Neural cell (in vitro differentiated cells): Measurements from ENCODE around the gene DOHH. TPM values are rescaled to one million over a fixed set of nuclear protein-coding genes. Genes with fewer than 3 reads are reported as not detected.

Experiments
- H2AFZ ChIP-seq: fragments of 200-600, 300-800 bp; sonication (generic), shearing (Covaris generic); 2 replicates; pipeline ENCODE4 v1.6.0; 2014; ENCODE audit warnings: low read depth, mild to moderate bottlenecking, antibody characterized with exemption, low read length, moderate library complexity
- H3F3A ChIP-seq: fragments of 200-600 bp; shearing (Covaris generic); 2 replicates; pipeline ENCODE4 v1.6.1; 2016; ENCODE audit warnings: mild to moderate bottlenecking, moderate library complexity, mixed read lengths, antibody characterized with exemption, low read length; ENCODE audit not compliant: insufficient read depth, poor library complexity, severe bottlenecking
- H3K27ac ChIP-seq: fragments of 200-600, 300-800 bp; sonication (generic), shearing (Covaris generic); 2 replicates; pipeline ENCODE4 v1.5.1; 2014; ENCODE audit warnings: mild to moderate bottlenecking, low read length, moderate library complexity
- H3K27me3 ChIP-seq: fragments of 300-800, 200-600 bp; sonication (generic), shearing (Covaris generic); 2 replicates; pipeline ENCODE4 v1.6.0; 2014; ENCODE audit warnings: mild to moderate bottlenecking, low read depth, low read length, moderate library complexity; ENCODE audit not compliant: insufficient read depth
- H3K36me3 ChIP-seq: fragments of 300-800, 200-600 bp; sonication (generic), shearing (Covaris generic); 2 replicates; pipeline ENCODE4 v1.5.1; 2014; ENCODE audit warnings: mild to moderate bottlenecking, antibody characterized with exemption, low read length, moderate library complexity; ENCODE audit not compliant: insufficient read depth
- H3K4me2 ChIP-seq: fragments of 300-800, 200-600 bp; sonication (generic), shearing (Covaris generic); 2 replicates; pipeline ENCODE4 v1.6.0; 2014; ENCODE audit warnings: mild to moderate bottlenecking, low read length
- H3K4me3 ChIP-seq: fragments of 300-800, 200-600 bp; sonication (generic), shearing (Covaris generic); 2 replicates; pipeline ENCODE4 v1.5.1; 2014; ENCODE audit warnings: mild to moderate bottlenecking, low read length, moderate library complexity
- H3K79me2 ChIP-seq: fragments of 200-600 bp; shearing (Covaris generic); replicated peaks from 2 replicates; pipeline ENCODE4 v1.6.0; 2014; ENCODE audit warnings: mild to moderate bottlenecking, low read length, moderate library complexity; ENCODE audit not compliant: insufficient read depth
- H3K9ac ChIP-seq: fragments of 300-800, 200-600 bp; sonication (generic), shearing (Covaris generic); 2 replicates; pipeline ENCODE4 v1.6.1; 2016; ENCODE audit warnings: mild to moderate bottlenecking, low read length, mixed read lengths
- H3K9me2 ChIP-seq: fragments of 200-600 bp; shearing (Covaris generic); 2 replicates; pipeline ENCODE4 v1.6.1; 2016; ENCODE audit warnings: mild to moderate bottlenecking, low read length, mixed read lengths; ENCODE audit not compliant: insufficient read depth
- H3K9me3 ChIP-seq: fragments of 200-600, 300-800 bp; sonication (generic), shearing (Covaris generic); 2 replicates; pipeline ENCODE4 v1.6.1; 2016; ENCODE audit warnings: mild to moderate bottlenecking, mixed run types, low read length, moderate library complexity, mixed read lengths
- H4K20me1 ChIP-seq: fragments of 200-600 bp; shearing (Covaris generic); 2 replicates; pipeline ENCODE4 v1.6.1; 2016; ENCODE audit warnings: mild to moderate bottlenecking, mixed run types; ENCODE audit not compliant: insufficient read depth
- EP300 ChIP-seq: fragments of 450-650 bp; conservative IDR thresholded peaks from 2 replicates; pipeline ENCODE4 v1.6.1; 2014; ENCODE audit warnings: antibody characterized with exemption, mild to moderate bottlenecking, moderate library complexity; ENCODE audit not compliant: poor library complexity, severe bottlenecking
- EZH2 ChIP-seq: fragments of 200-600, 300-800 bp; shearing (Covaris generic), sonication (generic); IDR thresholded peaks from 2 replicates; pipeline ENCODE4 v1.6.1; 2014; ENCODE audit warnings: antibody characterized with exemption, low read length, borderline replicate concordance, mild to moderate bottlenecking; ENCODE audit not compliant: insufficient read depth, poor library complexity, severe bottlenecking
- MXI1 ChIP-seq: fragments of 450-650 bp; conservative IDR thresholded peaks from 2 replicates; pipeline ENCODE4 v1.6.1; 2014; ENCODE audit warnings: antibody characterized with exemption, mild to moderate bottlenecking; ENCODE audit not compliant: poor library complexity, severe bottlenecking
- POLR2AphosphoS5 ChIP-seq: IDR thresholded peaks from 2 replicates; pipeline ENCODE4 v1.6.1; 2012
- RAD21 ChIP-seq: fragments of 450-650 bp; conservative IDR thresholded peaks from 2 replicates; pipeline ENCODE4 v1.6.1; 2014; ENCODE audit warnings: antibody characterized with exemption, mild to moderate bottlenecking, moderate library complexity
- REST ChIP-seq: IDR thresholded peaks from 2 replicates; pipeline ENCODE4 v1.6.1; 2012; ENCODE audit warnings: borderline replicate concordance
- SMC3 ChIP-seq: fragments of 450-650 bp; conservative IDR thresholded peaks from 2 replicates; pipeline ENCODE4 v1.6.1; 2014; ENCODE audit warnings: antibody characterized with exemption, mild to moderate bottlenecking, moderate library complexity; ENCODE audit not compliant: poor library complexity
- TAF1 ChIP-seq: IDR thresholded peaks from 2 replicates; pipeline ENCODE4 v1.6.1; 2012; ENCODE audit warnings: low read depth
- polyA plus RNA-seq: library from polyadenylated mRNA; depleted of rRNA; stranded (reverse); fragments of >200 nt; gene quantifications from 2 replicates; pipeline ENCODE4 v1.2.3, GENCODE V29; 2014
- TF ChIP-seq, protein P1 (sequence below): fragments of 450-650 bp; IDR thresholded peaks from 2 replicates; pipeline ENCODE4 v1.5.1; 2014; ENCODE audit warnings: antibody characterized with exemption, mild to moderate bottlenecking, moderate library complexity; ENCODE audit not compliant: poor library complexity, severe bottlenecking

DOHH gene
- polyA plus RNA-seq, 1 donor from 2014 or later: 20.3 TPM

- no peak for TF ChIP-seq POLR2AphosphoS5
- TF ChIP-seq, protein P1, sequence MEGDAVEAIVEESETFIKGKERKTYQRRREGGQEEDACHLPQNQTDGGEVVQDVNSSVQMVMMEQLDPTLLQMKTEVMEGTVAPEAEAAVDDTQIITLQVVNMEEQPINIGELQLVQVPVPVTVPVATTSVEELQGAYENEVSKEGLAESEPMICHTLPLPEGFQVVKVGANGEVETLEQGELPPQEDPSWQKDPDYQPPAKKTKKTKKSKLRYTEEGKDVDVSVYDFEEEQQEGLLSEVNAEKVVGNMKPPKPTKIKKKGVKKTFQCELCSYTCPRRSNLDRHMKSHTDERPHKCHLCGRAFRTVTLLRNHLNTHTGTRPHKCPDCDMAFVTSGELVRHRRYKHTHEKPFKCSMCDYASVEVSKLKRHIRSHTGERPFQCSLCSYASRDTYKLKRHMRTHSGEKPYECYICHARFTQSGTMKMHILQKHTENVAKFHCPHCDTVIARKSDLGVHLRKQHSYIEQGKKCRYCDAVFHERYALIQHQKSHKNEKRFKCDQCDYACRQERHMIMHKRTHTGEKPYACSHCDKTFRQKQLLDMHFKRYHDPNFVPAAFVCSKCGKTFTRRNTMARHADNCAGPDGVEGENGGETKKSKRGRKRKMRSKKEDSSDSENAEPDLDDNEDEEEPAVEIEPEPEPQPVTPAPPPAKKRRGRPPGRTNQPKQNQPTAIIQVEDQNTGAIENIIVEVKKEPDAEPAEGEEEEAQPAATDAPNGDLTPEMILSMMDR: no peak
- no peak for TF ChIP-seq EP300
- TF ChIP-seq REST: no peak
- TF ChIP-seq RAD21: no peak
- no peak for TF ChIP-seq MXI1
- no peak for TF ChIP-seq EZH2
- TF ChIP-seq SMC3: no peak
- TF ChIP-seq TAF1: no peak
- no peaks in the 10 kb centered on the region for H4K20me1 ChIP-seq
- no peaks in the 10 kb centered on the region for H3F3A ChIP-seq
- H3K27ac ChIP-seq: no peak overlapping the region
- H3K9ac ChIP-seq: no peak overlapping the region
- H3K9me3 ChIP-seq: no peaks in the 10 kb centered on the region
- no peak overlapping the region for H3K4me3 ChIP-seq
- H3K9me2 ChIP-seq: no peaks in the 10 kb centered on the region
- no peaks in the 10 kb centered on the region for H3K36me3 ChIP-seq
- no peak overlapping the region for H3K4me2 ChIP-seq
- H3K27me3 ChIP-seq: peaks cover 20% of the 10 kb centered on the region
- H2AFZ ChIP-seq: no peak overlapping the region
- H3K79me2 ChIP-seq: no peaks in the 10 kb centered on the region
Measured at GRCh38 chr19:3469638-3470499, 30.6 kb downstream of the DOHH start.

DNA sequence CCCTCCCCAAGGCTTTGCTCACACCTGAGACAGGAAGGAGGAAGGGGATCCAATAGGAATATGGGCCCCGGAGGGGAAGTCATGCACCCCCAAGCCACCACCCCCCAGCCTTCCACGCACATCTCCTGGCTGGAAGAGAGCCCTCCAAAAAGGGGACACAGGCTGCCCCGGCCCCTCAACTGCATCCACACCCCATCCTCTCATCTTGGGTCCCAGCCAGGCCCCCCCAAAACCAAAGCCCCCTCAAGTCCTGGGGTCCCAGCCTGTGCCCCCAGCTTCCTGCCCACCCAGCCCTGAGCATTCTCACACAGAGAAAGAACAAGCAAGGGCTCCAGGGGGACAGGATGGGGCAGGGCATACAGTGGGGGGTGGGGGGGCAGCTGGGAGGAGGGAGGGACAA lies 32.3 kb downstream of the DOHH start:
- no peaks in the 10 kb centered on the region for H3K9me2 ChIP-seq
- no peaks in the 10 kb centered on the region for H3F3A ChIP-seq
- no peak overlapping the region for H3K4me3 ChIP-seq
- no peak for TF ChIP-seq EP300
- TF ChIP-seq RAD21: no peak
- no peak for TF ChIP-seq SMC3
- H3K9me3 ChIP-seq: no peaks in the 10 kb centered on the region
- no peaks in the 10 kb centered on the region for H3K79me2 ChIP-seq
- H3K27ac ChIP-seq: no peak overlapping the region
- H3K36me3 ChIP-seq: no peaks in the 10 kb centered on the region
- no peaks in the 10 kb centered on the region for H4K20me1 ChIP-seq
- no peak overlapping the region for H2AFZ ChIP-seq
- H3K9ac ChIP-seq: no peak overlapping the region
- H3K4me2 ChIP-seq: no peak overlapping the region
- H3K27me3 ChIP-seq: peaks cover 35% of the 10 kb centered on the region
